ENCODE measurements around the gene CALR3. TPM values are rescaled to one million over a fixed set of nuclear protein-coding genes. Genes with fewer than 3 reads are reported as not detected.
"Not testable (repeated sequence)": the region's sequence is repeated elsewhere in the genome, so short reads cannot be mapped to it uniquely, and the experiment has no call there.

The CALR3 gene
- total RNA-seq, 1 donor from 2014 or later = not detected

GRCh38 chr19:16463341-16463990 lies 32.5 kb downstream of the CALR3 start:
- ATAC-seq = no peak
- intact Hi-C loops (cut with DNase I) = no loop called here
- DNase-seq (ENCODE audit: missing footprints) = no peak

- no peak for DNase-seq (ENCODE audit: missing footprints)
- intact Hi-C loops (cut with DNase I) = no loop called here
- peak; percentile 18 for ATAC-seq
These were observed 33.2 kb downstream of the CALR3 start for GRCh38 chr19:16462757-16463250.

GRCh38 chr19:16461630-16462051 lies 34.3 kb downstream of the CALR3 start:
- ATAC-seq (peak; percentile 82), DNase-seq (ENCODE audit: missing footprints) (peak; percentile 81)
- intact Hi-C loops (cut with DNase I) = no loop called here

- intact Hi-C loops (cut with DNase I) = no loop called here
- no peak for DNase-seq (ENCODE audit: missing footprints)
- no peak for ATAC-seq
These were observed 35.5 kb downstream of the CALR3 start for GRCh38 chr19:16460454-16460853.

GRCh38 chr19:16459680-16460079 lies 36.3 kb downstream of the CALR3 start:
- no peak for DNase-seq (ENCODE audit: missing footprints)
- intact Hi-C loops (cut with DNase I) = no loop called here
- no peak for ATAC-seq

- intact Hi-C loops (cut with DNase I) = no loop called here
- ATAC-seq = no peak
- no peak for DNase-seq (ENCODE audit: missing footprints)
These were observed 37.3 kb downstream of the CALR3 start for GRCh38 chr19:16458391-16459341.

GRCh38 chr19:16457954-16458331 lies 38.0 kb downstream of the CALR3 start:
- peak; percentile 33 for ATAC-seq
- peak; percentile 80 for DNase-seq (ENCODE audit: missing footprints)
- intact Hi-C loops (cut with DNase I) = no loop called here

- DNase-seq (ENCODE audit: missing footprints) (peak; percentile 76), ATAC-seq (peak; percentile 21)
- intact Hi-C loops (cut with DNase I) = no loop called here
These were observed 38.6 kb downstream of the CALR3 start for GRCh38 chr19:16457195-16457953.

GRCh38 chr19:16456652-16457194 lies 39.2 kb downstream of the CALR3 start:
- DNase-seq (ENCODE audit: missing footprints) (no peak), ATAC-seq (no peak)
- intact Hi-C loops (cut with DNase I) = no loop called here

- intact Hi-C loops (cut with DNase I) = no loop called here
- ATAC-seq (no peak), DNase-seq (ENCODE audit: missing footprints) (no peak)
These were observed 40.5 kb downstream of the CALR3 start for GRCh38 chr19:16455489-16455888.

- intact Hi-C loops (cut with DNase I) = no loop called here
- ATAC-seq (no peak), DNase-seq (ENCODE audit: missing footprints) (no peak)
These were observed 41.5 kb downstream of the CALR3 start for GRCh38 chr19:16454351-16454918.

GRCh38 chr19:16452325-16452724 lies 43.6 kb downstream of the CALR3 start:
- DNase-seq (ENCODE audit: missing footprints) (no peak), ATAC-seq (no peak)
- intact Hi-C loops (cut with DNase I) = no loop called here

- intact Hi-C loops (cut with DNase I) = no loop called here
- ATAC-seq (no peak), DNase-seq (ENCODE audit: missing footprints) (no peak)
These were observed 46.5 kb downstream of the CALR3 start for GRCh38 chr19:16449330-16449961.

GRCh38 chr19:16448872-16449271 lies 47.1 kb downstream of the CALR3 start:
- intact Hi-C loops (cut with DNase I); ATAC-seq; DNase-seq (ENCODE audit: missing footprints): not testable (repeated sequence)

GRCh38 chr19:16446724-16447368 lies 49.1 kb downstream of the CALR3 start:
- ATAC-seq (peak; percentile 95), DNase-seq (ENCODE audit: missing footprints) (peak; percentile 89)
- intact Hi-C loops (cut with DNase I) = no loop called here

GRCh38 chr19:16446108-16446723 lies 49.8 kb downstream of the CALR3 start:
- intact Hi-C loops (cut with DNase I) = no loop called here
- DNase-seq (ENCODE audit: missing footprints) (no peak), ATAC-seq (no peak)

All from Right ventricle myocardium inferior (tissue), 1 donor.